H4 (cell line): ENCODE data around the gene SORL1. TPM values are rescaled to one million over a fixed set of nuclear protein-coding genes. Genes with fewer than 3 reads are reported as not detected.
"Not testable (repeated sequence)": the region's sequence is repeated elsewhere in the genome, so short reads cannot be mapped to it uniquely, and the experiment has no call there.

ENCODE experiments used
- DNase-seq: peaks from one replicate; pipeline ENCODE4 v3.0.0-alpha.2; 2015; ENCODE audit warnings: low spot score
- total RNA-seq: library from RNA; depleted of rRNA; stranded (reverse); fragments of >200 nt; shearing (Covaris generic); gene quantifications from 2 replicates; pipeline ENCODE4 v1.2.3, GENCODE V29; 2014

The SORL1 gene
- total RNA-seq, 1 experiment from 2014 or later: 3.6 TPM

GRCh38 chr11:121500275-121500674, 48.2 kb downstream of the SORL1 start:
- DNase-seq: no peak

GRCh38 chr11:121500717-121501116, 48.6 kb downstream of the SORL1 start:
- no peak for DNase-seq

GRCh38 chr11:121503051-121503450, 50.9 kb downstream of the SORL1 start:
- DNase-seq: no peak

- not testable (repeated sequence) for DNase-seq
Measured at GRCh38 chr11:121506237-121506636, 54.1 kb downstream of the SORL1 start.

GRCh38 chr11:121508449-121508848, 56.3 kb downstream of the SORL1 start:
- no peak for DNase-seq

GRCh38 chr11:121510438-121510837, 58.3 kb downstream of the SORL1 start:
- no peak for DNase-seq

- DNase-seq: no peak
Measured at GRCh38 chr11:121512468-121513465, 60.7 kb downstream of the SORL1 start.

- no peak for DNase-seq
Measured at GRCh38 chr11:121513807-121514206, 61.7 kb downstream of the SORL1 start.

GRCh38 chr11:121514432-121515334, 62.6 kb downstream of the SORL1 start:
- DNase-seq: no peak

- no peak for DNase-seq
Measured at GRCh38 chr11:121515335-121515671, 63.2 kb downstream of the SORL1 start.

GRCh38 chr11:121517996-121518395, 65.9 kb downstream of the SORL1 start:
- DNase-seq: no peak

- peak; percentile 41 for DNase-seq
Measured at GRCh38 chr11:121520243-121521144, 68.4 kb downstream of the SORL1 start.

- DNase-seq: no peak
Measured at GRCh38 chr11:121521145-121522042, 69.3 kb downstream of the SORL1 start.

GRCh38 chr11:121522043-121522941, 70.2 kb downstream of the SORL1 start:
- no peak for DNase-seq

GRCh38 chr11:121523581-121524232, 71.6 kb downstream of the SORL1 start:
- DNase-seq: no peak

GRCh38 chr11:121524233-121524631, 72.1 kb downstream of the SORL1 start:
- DNase-seq: no peak

GRCh38 chr11:121525376-121525775, 73.3 kb downstream of the SORL1 start:
- DNase-seq: no peak

- no peak for DNase-seq
Measured at GRCh38 chr11:121530257-121530656, 78.1 kb downstream of the SORL1 start.

GRCh38 chr11:121533601-121534000, 81.5 kb downstream of the SORL1 start:
- DNase-seq: no peak
